DND-41 (cell line): ENCODE data around the gene GOLGA8A.

ENCODE experiments used
- CTCF ChIP-seq: IDR thresholded peaks from 2 replicates; pipeline ENCODE4 v1.5.1; 2012; ENCODE audit warnings: borderline replicate concordance, low read length, moderate library complexity, mild to moderate bottlenecking; ENCODE audit not compliant: poor library complexity, severe bottlenecking; ENCODE audit errors: extremely low read depth
- EZH2 ChIP-seq: IDR thresholded peaks from 3 replicates; pipeline ENCODE4 v1.6.1; 2012; ENCODE audit warnings: borderline replicate concordance, low read depth, mild to moderate bottlenecking, moderate library complexity, low read length, inconsistent platforms; ENCODE audit not compliant: severe bottlenecking

- TF ChIP-seq CTCF = no peak
- no peak for TF ChIP-seq EZH2
Observed at GRCh38 chr15:34437687-34438086, at the start of gene GOLGA8A.
